Osteoblast (primary cell): ENCODE results near the gene PID1. TPM values are rescaled to one million over a fixed set of nuclear protein-coding genes. Genes with fewer than 3 reads are reported as not detected.

Source experiments
- DNase-seq: peaks from one replicate; pipeline ENCODE4 v3.0.0; 2011; ENCODE audit warnings: low spot score, mixed read lengths; ENCODE audit not compliant: insufficient read length; ENCODE audit errors: missing footprints
- H2AFZ ChIP-seq: 2 replicates; pipeline ENCODE4 v1.6.0; 2011; ENCODE audit warnings: mild to moderate bottlenecking, low read length
- H3K27ac ChIP-seq: 2 replicates; pipeline ENCODE4 v1.5.1; 2011; ENCODE audit warnings: mild to moderate bottlenecking, low read depth, low read length, moderate library complexity
- H3K27me3 ChIP-seq: 2 replicates; pipeline ENCODE4 v1.6.0; 2012; ENCODE audit warnings: mild to moderate bottlenecking, control low read depth, inconsistent platforms, low read length, moderate library complexity; ENCODE audit not compliant: insufficient read depth
- H3K36me3 ChIP-seq: 2 replicates; pipeline ENCODE4 v1.5.1; 2011; ENCODE audit warnings: mild to moderate bottlenecking, low read length, control low read depth, moderate library complexity; ENCODE audit not compliant: insufficient read depth
- H3K4me1 ChIP-seq: 2 replicates; pipeline ENCODE4 v1.5.1; 2011; ENCODE audit warnings: mild to moderate bottlenecking, low read length, control low read depth, moderate library complexity; ENCODE audit not compliant: insufficient read depth
- H3K4me2 ChIP-seq: 2 replicates; pipeline ENCODE4 v1.6.0; 2011; ENCODE audit warnings: mild to moderate bottlenecking, low read length; ENCODE audit not compliant: insufficient read depth
- H3K4me3 ChIP-seq: fragments of 200-600 bp; sonication (generic); 3 replicates; pipeline ENCODE4 v1.5.1; 2012; ENCODE audit warnings: mild to moderate bottlenecking, low read length, inconsistent platforms; ENCODE audit not compliant: insufficient read depth
- H3K79me2 ChIP-seq: 2 replicates; pipeline ENCODE4 v1.6.0; 2012; ENCODE audit warnings: mild to moderate bottlenecking, low read length, control low read depth, inconsistent platforms; ENCODE audit not compliant: insufficient read depth
- H3K9me3 ChIP-seq: 2 replicates; pipeline ENCODE4 v1.5.1; 2011; ENCODE audit warnings: low read depth, low read length, control low read depth
- H4K20me1 ChIP-seq: 2 replicates; pipeline ENCODE4 v1.6.0; 2012; ENCODE audit warnings: mild to moderate bottlenecking, low read length, control low read depth; ENCODE audit not compliant: insufficient read depth
- CTCF ChIP-seq: IDR thresholded peaks from 2 replicates; pipeline ENCODE4 v1.5.1; 2011; ENCODE audit warnings: mild to moderate bottlenecking, low read depth, low read length, moderate library complexity; ENCODE audit errors: extremely low read depth
- small RNA-seq: library from RNA; depleted of rRNA; stranded (forward); fragments of <200 nt; gene quantifications from one replicate; pipeline ENCODE3, GENCODE V24; 2012
- total RNA-seq: library from RNA; depleted of rRNA; stranded (reverse); fragments of >200 nt; gene quantifications from 2 replicates; pipeline ENCODE4 v1.2.3, GENCODE V29; 2012

The PID1 gene
- total RNA-seq, 1 donor, result 9.8 TPM

- Histone ChIP-seq H3K36me3 (no peaks in the 10 kb centered on the region), H4K20me1 (no peaks in the 10 kb centered on the region), H3K27me3 (no peaks in the 10 kb centered on the region), H2AFZ (no peak overlapping the region), H3K4me2 (no peak overlapping the region), H3K4me1 (no peaks in the 10 kb centered on the region), H3K9me3 (no peaks in the 10 kb centered on the region), H3K4me3 (no peak overlapping the region), H3K79me2 (no peaks in the 10 kb centered on the region), H3K27ac (no peak overlapping the region)
- TF ChIP-seq CTCF, result no peak
- DNase-seq, result no peak
Observed at GRCh38 chr2:228987441-228988155, 283.5 kb downstream of the PID1 start.

DNA sequence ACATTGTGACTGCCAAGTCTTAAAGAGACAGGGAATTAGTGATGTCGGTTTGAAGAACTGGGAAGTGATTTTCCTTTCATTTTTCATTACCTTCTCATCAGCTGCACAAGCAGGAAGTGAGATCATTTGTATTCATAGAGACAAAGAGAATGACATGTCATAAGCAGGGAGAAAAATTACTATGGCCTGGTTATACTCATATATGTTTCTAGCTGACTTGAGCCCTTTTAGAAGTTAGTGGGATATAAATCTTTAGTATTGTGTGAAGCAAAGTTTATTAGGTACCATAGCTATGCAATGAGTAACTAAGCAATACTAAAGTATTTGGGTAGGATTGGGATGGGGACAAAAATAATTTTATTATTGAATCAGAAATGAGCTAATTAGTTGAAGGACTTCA lies 284.1 kb downstream of the PID1 start:
- no peak for TF ChIP-seq CTCF
- no peaks in the 10 kb centered on the region for H3K9me3 ChIP-seq
- no peak overlapping the region for H3K4me3 ChIP-seq
- H3K27ac ChIP-seq, result no peak overlapping the region
- H3K36me3 ChIP-seq, result no peaks in the 10 kb centered on the region
- no peaks in the 10 kb centered on the region for H4K20me1 ChIP-seq
- no peaks in the 10 kb centered on the region for H3K27me3 ChIP-seq
- no peak for DNase-seq
- no peak overlapping the region for H2AFZ ChIP-seq
- H3K4me1 ChIP-seq, result no peaks in the 10 kb centered on the region
- no peaks in the 10 kb centered on the region for H3K79me2 ChIP-seq
- H3K4me2 ChIP-seq, result no peak overlapping the region

DNA sequence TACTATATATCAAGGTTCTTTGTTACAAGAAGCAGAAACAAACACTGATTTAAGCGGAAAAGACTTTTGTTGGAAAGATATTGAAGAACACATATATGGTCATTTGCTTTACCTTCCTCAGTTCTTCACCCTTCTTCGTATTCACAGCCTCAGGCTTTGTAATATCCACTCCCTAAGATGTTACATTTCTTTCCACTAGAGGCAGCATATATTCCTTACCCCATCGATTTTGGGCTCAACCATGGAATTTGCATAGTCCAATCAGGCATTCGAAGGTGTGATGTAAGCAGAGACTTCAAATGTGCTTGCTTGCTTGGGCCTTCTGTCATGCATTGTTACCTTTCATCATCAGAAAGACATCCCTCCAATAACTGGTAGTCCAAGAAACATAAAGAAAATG lies 287.4 kb downstream of the PID1 start:
- Histone ChIP-seq H3K36me3 (no peaks in the 10 kb centered on the region), H3K4me3 (no peak overlapping the region), H3K4me1 (no peaks in the 10 kb centered on the region), H3K79me2 (no peaks in the 10 kb centered on the region), H3K4me2 (no peak overlapping the region), H4K20me1 (no peaks in the 10 kb centered on the region), H3K27me3 (no peaks in the 10 kb centered on the region), H3K27ac (no peak overlapping the region), H3K9me3 (no peaks in the 10 kb centered on the region), H2AFZ (no peak overlapping the region)
- DNase-seq, result no peak
- no peak for TF ChIP-seq CTCF

- TF ChIP-seq CTCF, result no peak
Observed at GRCh38 chr2:228974169-228974568, 296.9 kb downstream of the PID1 start.

More at GRCh38 chr2:228974169-228974568, 296.9 kb downstream of the PID1 start:
- no peak overlapping the region for H2AFZ ChIP-seq
- no peak overlapping the region for H3K27ac ChIP-seq
- H3K4me3 ChIP-seq, result no peak overlapping the region
- no peaks in the 10 kb centered on the region for H3K79me2 ChIP-seq
- no peaks in the 10 kb centered on the region for H4K20me1 ChIP-seq
- H3K27me3 ChIP-seq, result no peaks in the 10 kb centered on the region
- no peak for DNase-seq
- no peaks in the 10 kb centered on the region for H3K36me3 ChIP-seq
- H3K9me3 ChIP-seq, result no peaks in the 10 kb centered on the region
- H3K4me2 ChIP-seq, result no peak overlapping the region
- no peaks in the 10 kb centered on the region for H3K4me1 ChIP-seq

Small RNAs within 50 kb of the gene (small RNA-seq; reads per million reads assigned to genes)
- not detected for gene RN7SKP283
